GM20000 (cell line): ENCODE measurements around the gene ZNF629.

ENCODE experiments used
- DNase-seq: peaks from one replicate; pipeline ENCODE4 v3.0.0; 2012; ENCODE audit warnings: low spot score
- TF ChIP-seq, protein P1 (sequence below): IDR thresholded peaks from 2 replicates; pipeline ENCODE4 v1.5.1; 2012; ENCODE audit warnings: mild to moderate bottlenecking, control low read depth; ENCODE audit errors: extremely low read depth, missing control alignments

Gene ZNF629

DNA sequence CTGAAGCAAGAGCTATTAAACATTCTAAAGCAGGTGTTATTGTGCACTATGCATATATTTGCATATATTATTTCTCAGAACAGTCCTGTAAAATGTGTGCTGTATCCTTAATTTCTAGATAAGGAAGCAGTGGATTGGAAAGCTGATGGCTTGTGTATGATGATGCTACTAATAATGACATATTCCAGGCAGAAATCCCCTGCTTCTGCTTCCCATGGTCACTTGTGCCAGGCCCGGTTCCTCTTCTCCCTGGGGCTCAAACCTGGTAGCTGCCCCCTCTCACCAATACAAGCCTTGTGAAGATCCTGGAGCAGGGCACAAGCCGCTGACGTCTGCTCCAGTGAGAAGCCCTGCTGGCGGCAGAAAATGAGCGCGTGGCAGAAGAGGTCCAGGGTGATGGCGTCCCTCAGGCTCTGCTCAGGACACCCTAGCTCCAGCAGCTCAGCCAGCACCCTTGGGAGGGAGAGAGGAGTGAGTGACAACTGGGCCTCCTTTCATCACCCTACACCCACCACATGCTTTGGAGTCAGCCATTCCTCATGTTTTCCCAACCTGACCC lies 26.9 kb downstream of the ZNF629 start:
- no peak for DNase-seq
- TF ChIP-seq, protein P1, sequence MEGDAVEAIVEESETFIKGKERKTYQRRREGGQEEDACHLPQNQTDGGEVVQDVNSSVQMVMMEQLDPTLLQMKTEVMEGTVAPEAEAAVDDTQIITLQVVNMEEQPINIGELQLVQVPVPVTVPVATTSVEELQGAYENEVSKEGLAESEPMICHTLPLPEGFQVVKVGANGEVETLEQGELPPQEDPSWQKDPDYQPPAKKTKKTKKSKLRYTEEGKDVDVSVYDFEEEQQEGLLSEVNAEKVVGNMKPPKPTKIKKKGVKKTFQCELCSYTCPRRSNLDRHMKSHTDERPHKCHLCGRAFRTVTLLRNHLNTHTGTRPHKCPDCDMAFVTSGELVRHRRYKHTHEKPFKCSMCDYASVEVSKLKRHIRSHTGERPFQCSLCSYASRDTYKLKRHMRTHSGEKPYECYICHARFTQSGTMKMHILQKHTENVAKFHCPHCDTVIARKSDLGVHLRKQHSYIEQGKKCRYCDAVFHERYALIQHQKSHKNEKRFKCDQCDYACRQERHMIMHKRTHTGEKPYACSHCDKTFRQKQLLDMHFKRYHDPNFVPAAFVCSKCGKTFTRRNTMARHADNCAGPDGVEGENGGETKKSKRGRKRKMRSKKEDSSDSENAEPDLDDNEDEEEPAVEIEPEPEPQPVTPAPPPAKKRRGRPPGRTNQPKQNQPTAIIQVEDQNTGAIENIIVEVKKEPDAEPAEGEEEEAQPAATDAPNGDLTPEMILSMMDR: no peak

DNA sequence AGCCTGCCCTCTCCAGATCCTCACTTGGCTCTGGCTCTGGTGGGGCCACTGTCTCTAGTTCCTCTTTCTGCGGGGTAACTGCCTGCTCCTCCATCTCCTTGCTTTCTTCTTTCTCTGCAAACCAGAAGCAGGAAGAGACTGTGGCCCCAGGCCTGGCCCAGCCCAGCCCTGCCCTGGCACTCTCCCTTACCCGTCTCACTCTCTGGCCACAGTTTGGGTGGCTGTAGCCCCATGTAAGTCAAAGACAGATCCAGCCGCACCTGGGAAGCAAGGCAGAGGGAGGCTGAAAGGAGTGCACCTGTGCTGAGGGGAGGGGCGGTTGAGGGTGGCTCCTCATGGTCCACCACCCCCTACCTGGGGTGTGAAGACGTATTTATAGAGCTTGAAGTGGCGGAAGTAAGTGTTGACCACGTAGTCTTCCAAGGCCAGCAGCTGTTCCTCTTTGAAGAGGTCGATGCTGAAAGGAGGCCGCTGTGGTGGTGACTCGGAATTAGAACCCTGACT lies 28.0 kb downstream of the ZNF629 start:
- DNase-seq: no peak
- TF ChIP-seq, protein P1: no peak

DNA sequence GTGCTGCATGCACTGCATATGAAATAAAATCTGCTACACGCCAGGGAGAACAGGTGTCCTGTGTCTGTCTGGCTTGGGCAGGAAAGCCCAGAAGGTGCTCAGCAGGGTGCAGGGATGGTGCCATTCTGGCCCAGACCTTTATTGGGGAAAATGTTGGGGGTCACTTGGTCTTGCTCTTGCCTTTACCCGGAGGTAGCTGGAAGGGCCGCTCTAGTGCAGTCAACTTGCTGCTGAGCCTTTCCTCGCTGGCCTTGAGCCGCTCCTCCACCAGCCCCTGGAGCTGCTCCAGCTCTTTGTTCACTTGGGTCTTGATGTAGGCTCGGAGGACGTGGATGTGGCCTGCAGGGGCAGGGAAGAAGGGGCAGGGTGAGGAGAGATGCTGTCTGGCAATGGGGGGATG lies 29.7 kb downstream of the ZNF629 start:
- TF ChIP-seq, protein P1: no peak
- DNase-seq: no peak

DNA sequence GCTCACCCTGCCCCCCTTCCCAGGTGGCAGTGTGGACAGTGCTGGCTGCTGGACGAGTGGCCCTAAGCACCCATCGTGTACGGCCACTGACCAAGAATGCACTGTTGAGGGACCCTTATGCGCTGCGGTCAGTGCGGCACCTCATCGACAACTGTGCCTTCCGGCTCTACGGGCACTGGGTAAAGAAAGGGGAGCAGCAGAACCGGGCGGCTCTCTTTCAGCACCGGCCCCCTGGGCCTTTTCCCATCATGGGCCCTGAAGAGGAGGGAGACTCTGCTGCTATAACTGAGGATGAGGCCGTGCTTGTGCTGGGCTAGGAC lies 30.3 kb downstream of the ZNF629 start:
- no peak for DNase-seq
- TF ChIP-seq, protein P1: no peak

DNA sequence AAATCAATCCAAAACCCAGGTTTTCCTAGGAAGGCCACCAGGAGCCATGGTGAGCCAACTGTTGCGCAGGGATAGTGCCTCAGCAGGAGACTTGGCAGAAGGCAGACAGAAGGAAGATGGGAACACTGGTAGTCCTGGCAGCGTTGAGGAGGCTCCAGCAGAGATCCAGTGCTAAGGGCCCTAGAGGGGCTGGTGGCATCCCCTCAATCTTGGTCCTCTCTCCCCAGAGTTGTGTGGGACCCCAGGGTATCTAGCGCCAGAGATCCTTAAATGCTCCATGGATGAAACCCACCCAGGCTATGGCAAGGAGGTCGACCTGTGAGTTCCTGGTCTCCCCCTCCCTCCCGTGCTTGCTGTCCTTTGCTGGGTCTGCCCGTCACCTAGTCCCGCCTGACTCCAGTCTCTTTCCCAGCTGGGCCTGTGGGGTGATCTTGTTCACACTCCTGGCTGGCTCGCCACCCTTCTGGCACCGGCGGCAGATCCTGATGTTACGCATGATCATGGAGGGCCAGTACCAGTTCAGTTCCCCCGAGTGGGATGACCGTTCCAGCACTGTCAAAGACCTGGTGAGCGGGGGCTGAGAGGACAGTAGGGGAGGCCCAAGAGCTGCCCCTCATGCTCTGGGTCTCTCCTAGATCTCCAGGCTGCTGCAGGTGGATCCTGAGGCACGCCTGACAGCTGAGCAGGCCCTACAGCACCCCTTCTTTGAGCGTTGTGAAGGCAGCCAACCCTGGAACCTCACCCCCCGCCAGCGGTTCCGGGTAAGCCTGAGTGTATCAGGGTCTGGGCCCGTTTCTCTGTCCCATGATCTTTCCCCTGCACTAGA lies 30.8 kb downstream of the ZNF629 start:
- TF ChIP-seq, protein P1: no peak
- no peak for DNase-seq

DNA sequence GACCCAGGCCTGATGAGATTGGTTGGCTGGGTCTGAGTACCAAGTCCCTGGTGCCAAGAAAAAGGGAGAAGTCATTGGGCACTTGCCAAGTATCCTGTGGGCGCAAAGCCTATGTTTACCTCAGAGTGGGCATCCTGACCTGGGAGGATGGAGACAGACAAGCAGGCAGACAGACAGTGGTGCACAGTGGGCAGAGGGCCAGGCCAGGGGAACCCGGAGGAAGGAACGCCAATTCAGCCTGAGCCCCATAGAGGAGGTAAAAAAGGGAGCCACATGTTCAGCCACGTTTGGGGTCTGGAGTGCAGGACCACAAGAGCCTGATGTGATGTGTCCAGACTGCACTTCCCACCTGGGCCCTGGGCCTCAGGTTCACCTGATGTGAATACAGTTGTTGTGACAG lies 33.4 kb downstream of the ZNF629 start:
- TF ChIP-seq, protein P1: no peak
- DNase-seq: no peak

DNA sequence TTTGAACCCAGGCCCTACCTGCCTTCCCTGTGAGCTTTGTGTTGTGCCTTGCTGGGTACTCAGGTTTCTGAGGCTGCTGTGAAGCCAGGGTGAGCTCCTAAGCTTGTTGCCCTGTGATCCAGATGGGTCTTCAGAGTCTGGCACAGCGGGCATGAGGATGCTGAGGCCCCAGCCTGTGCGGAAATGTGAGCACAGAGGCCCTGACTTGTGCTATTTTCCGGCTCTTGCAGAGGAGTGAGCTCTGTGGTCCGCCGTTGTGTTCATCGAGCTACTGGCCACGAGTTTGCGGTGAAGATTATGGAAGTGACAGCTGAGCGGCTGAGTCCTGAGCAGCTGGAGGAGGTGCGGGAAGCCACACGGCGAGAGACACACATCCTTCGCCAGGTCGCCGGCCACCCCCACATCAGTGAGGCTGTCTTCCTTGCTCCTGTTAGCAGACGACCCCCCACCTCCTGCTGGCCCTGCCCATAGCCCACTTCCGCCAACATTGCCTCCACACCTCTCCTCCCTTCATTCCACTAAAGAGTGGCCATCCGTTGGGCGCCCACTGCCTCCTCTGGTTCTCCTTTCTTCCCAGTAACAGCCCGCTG lies 36.0 kb downstream of the ZNF629 start:
- DNase-seq: no peak
- TF ChIP-seq, protein P1: no peak
